ENCODE measurements around the gene ZFAND2A. TPM values are rescaled to one million over a fixed set of nuclear protein-coding genes. Genes with fewer than 3 reads are reported as not detected.
"Not testable (repeated sequence)": the region's sequence is repeated elsewhere in the genome, so short reads cannot be mapped to it uniquely, and the experiment has no call there.

ZFAND2A gene
- total RNA-seq, 2 donors from 2014 or later, result 10.2 to 16.2 TPM

DNA sequence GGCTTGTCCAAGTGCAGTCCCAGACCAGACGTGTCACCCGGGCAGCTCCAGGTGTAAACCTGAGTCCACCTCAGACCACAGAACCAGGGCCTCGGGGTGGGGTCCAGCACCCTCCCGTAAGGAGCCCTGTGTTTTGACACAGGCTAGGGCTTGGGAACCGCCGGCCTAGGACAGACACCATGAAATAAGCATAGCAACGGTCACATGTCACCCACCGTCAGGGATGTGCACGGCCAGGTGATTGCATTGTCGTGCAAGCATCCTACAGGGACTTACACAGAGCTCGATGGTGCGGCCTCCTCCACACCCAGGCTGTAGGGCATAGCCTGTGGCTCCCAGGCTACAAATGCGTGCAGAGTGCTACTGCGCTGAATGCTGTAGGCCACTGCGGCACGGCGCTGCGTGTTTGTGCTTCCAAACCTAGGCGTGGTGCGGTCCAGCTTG lies 10.6 kb downstream of the ZFAND2A start:
- no peak overlapping the region for H3K4me3 ChIP-seq
- H3K9me3 ChIP-seq, result no peaks in the 10 kb centered on the region
- no peak for TF ChIP-seq CTCF (IDR thresholded peaks at IDR 0.05)
- no peak overlapping the region for H3K27ac ChIP-seq
- no peaks in the 10 kb centered on the region for H3K27me3 ChIP-seq
- peaks cover 42% of the 10 kb centered on the region for H3K36me3 ChIP-seq
- no peak for DNase-seq (ENCODE audit: low spot score)
- H3K4me1 ChIP-seq, result peaks cover 0 to 2% of the 10 kb centered on the region in 2 donors

DNA sequence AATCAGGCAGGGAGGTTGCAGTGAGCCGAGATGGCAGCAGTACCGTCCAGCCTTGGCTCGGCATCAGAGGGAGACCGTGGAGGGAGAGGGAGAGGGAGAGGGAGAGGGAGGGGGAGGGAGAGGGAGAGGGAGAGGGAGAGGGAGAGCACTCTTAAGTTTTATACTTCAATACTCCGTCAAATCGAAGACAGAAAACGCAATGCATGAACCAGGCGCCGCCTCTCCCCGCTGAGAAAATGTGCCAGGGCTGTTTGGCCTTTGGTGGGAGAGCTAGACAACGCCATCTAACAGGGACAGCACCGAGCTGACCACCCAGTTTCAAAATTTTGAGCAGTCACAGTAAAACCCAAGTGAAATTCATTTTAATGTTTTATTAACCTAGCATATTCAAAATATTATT lies 12.1 kb downstream of the ZFAND2A start:
- H3K9me3 ChIP-seq; H3K27me3 ChIP-seq; DNase-seq (ENCODE audit: low spot score); H3K4me3 ChIP-seq; H3K27ac ChIP-seq; H3K4me1 ChIP-seq: not testable (repeated sequence)
- peaks cover 27% of the 10 kb centered on the region for H3K36me3 ChIP-seq

- TF ChIP-seq CTCF (IDR thresholded peaks at IDR 0.05), result peak; percentile 26 to 66
- DNase-seq (ENCODE audit: low spot score), result no peak
- peak overlapping the region in 1 of 2 donors; percentile 45 for H3K27ac ChIP-seq
Observed at GRCh38 chr7:1144269-1144771, 15.7 kb downstream of the ZFAND2A start.

DNA sequence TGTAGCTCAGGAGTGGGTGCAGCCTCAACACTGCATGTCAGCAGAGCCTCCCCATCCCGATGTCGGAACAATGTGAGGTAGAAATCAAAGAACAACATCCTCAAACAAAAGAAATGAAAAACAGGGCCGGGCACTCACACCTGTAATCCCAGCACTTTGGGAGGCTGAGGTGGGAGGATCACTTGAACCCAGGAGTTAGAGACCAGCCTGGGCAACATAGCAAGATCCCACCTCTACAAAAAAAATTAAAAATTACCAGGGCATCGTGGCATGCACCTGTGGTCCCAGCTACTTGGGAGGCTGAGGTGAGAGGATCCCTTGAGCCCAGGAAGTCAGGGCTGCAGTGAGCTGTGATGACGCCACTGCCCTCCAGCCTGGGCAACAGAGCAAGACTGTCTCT lies 17.0 kb downstream of the ZFAND2A start:
- not testable (repeated sequence) for H3K27me3 ChIP-seq; H3K36me3 ChIP-seq; H3K4me3 ChIP-seq; H3K27ac ChIP-seq; DNase-seq (ENCODE audit: low spot score); H3K9me3 ChIP-seq
- H3K4me1 ChIP-seq, result peaks cover 0 to 14% of the 10 kb centered on the region in 2 donors

More at GRCh38 chr7:1144269-1144771, 15.7 kb downstream of the ZFAND2A start:
- no peaks in the 10 kb centered on the region for H3K9me3 ChIP-seq
- no peak overlapping the region for H3K4me3 ChIP-seq
- peaks cover 0 to 8% of the 10 kb centered on the region in 2 donors for H3K4me1 ChIP-seq
- H3K27me3 ChIP-seq, result no peaks in the 10 kb centered on the region
- no peaks in the 10 kb centered on the region for H3K36me3 ChIP-seq

DNA sequence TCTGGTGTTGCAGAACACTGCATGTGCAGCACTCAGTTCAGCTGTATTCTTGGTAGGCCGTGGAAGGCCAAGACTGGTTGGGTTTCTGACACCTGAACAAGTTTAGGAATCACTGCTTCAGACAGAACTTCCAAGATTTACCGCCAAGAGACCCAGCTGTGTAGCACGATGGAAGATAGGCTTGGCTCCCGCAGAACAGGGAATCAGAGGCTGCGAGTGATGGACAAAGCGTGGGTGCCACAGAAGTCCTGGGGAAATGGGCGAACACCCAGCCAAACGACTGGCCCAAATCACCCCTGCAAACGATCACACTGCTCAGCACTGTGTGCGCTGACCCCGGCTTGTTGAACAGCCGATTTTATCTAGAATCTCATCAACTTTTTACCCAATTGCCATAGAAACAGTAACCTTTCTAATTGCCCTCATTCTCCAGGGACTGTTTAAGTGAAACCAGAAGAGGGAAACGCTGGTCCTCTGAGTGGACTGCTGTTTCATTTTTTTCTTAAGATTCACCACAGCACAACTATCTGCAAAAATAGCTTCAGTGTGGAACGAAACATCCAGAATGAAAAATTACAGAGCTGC lies 17.9 kb downstream of the ZFAND2A start:
- no peak for TF ChIP-seq CTCF (IDR thresholded peaks at IDR 0.05)
- no peak for DNase-seq (ENCODE audit: low spot score)
- Histone ChIP-seq H3K27me3 (no peaks in the 10 kb centered on the region), H3K36me3 (no peaks in the 10 kb centered on the region), H3K4me1 (peaks cover 0 to 20% of the 10 kb centered on the region in 2 donors), H3K4me3 (no peak overlapping the region), H3K27ac (no peak overlapping the region), H3K9me3 (no peaks in the 10 kb centered on the region)

DNA sequence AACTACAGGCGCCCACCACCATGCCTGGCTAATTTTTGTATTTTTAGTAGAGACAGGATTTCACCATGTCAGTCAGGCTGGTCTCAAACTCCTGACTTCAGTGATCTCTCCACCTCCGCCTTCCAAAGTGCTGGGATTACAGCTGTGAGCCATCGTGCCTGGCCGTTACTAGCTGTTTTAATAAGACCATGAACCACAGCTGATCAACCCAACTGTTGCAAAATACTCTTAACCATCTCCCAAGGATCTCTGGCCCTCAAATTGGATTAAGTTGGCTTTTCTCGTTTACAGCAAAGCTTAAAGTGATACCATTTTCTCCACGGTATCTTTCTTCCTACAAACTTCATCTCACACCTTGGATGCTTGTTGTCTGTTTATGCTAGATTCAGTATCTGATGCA lies 18.3 kb downstream of the ZFAND2A start:
- H3K36me3 ChIP-seq, result no peaks in the 10 kb centered on the region
- no peak for TF ChIP-seq CTCF (IDR thresholded peaks at IDR 0.05)
- H3K4me1 ChIP-seq, result peaks cover 0 to 25% of the 10 kb centered on the region in 2 donors
- H3K9me3 ChIP-seq, result no peaks in the 10 kb centered on the region
- H3K27ac ChIP-seq, result no peak overlapping the region
- H3K27me3 ChIP-seq, result no peaks in the 10 kb centered on the region
- H3K4me3 ChIP-seq, result no peak overlapping the region
- no peak for DNase-seq (ENCODE audit: low spot score)
